Transverse colon (tissue), 4 donors: ENCODE measurements around the gene PDE4D. TPM values are rescaled to one million over a fixed set of nuclear protein-coding genes. Genes with fewer than 3 reads are reported as not detected.

ENCODE experiments used
- DNase-seq: peaks from one replicate; pipeline ENCODE4 v3.0.0-alpha.2; 2019
- H3K27ac ChIP-seq, 4 donors: fragments of 200-600 bp; sonication (generic); 2 replicates each; pipeline ENCODE4 v1.5.1; 2016 to 2018; ENCODE audit warnings: inconsistent platforms in 4 of 4
- H3K27me3 ChIP-seq: fragments of 200-600 bp; sonication (generic); 2 replicates; pipeline ENCODE4 v1.5.1; 2017; ENCODE audit warnings: inconsistent platforms
- H3K36me3 ChIP-seq, 4 donors: fragments of 200-600 bp; sonication (generic); 2 replicates each; pipeline ENCODE4 v1.5.1; 2017 to 2019; ENCODE audit warnings: inconsistent platforms in 4 of 4
- H3K4me1 ChIP-seq, 4 donors: fragments of 200-600 bp; sonication (generic); 2 replicates each; pipeline ENCODE4 v1.5.1; 2017 to 2020; ENCODE audit warnings: inconsistent platforms in 4 of 4
- H3K4me3 ChIP-seq, 4 donors: fragments of 200-600 bp; sonication (generic); 1 replicate in 1 of 4; 2 replicates in 3 of 4; pipeline versions ENCODE4 v1.5.1 to v1.6.1; 2017 to 2019; ENCODE audit warnings: inconsistent platforms in 4 of 4
- H3K9me3 ChIP-seq, 2 donors: fragments of 200-600 bp; sonication (generic); 2 replicates each; pipeline ENCODE4 v1.5.1; 2017 to 2019; ENCODE audit warnings: inconsistent platforms in 2 of 2
- CTCF ChIP-seq, 5 experiments: fragments of 200-600 bp in 3 of 5; fragments of 450-650 bp in 2 of 5; sonication (generic) in 3 of 5; IDR thresholded peaks; 1 replicate in 2 of 5; 2 replicates in 3 of 5; pipeline ENCODE4 v1.5.1; 2016 to 2017; ENCODE audit warnings: antibody characterized with exemption in 5 of 5, inconsistent platforms in 3 of 5, mild to moderate bottlenecking in 2 of 5, moderate library complexity in 1 of 5
- EP300 ChIP-seq: sonication (generic); formaldehyde crosslinking; IDR thresholded peaks from one replicate; pipeline ENCODE4 v1.6.1; 2017; ENCODE audit warnings: antibody characterized with exemption, low read depth
- POLR2A ChIP-seq: fragments of 450-650 bp; IDR thresholded peaks from one replicate; pipeline ENCODE4 v1.6.1; 2016; ENCODE audit warnings: antibody characterized with exemption, mild to moderate bottlenecking, moderate library complexity
- POLR2AphosphoS5 ChIP-seq, 3 donors: sonication (generic); formaldehyde crosslinking; IDR thresholded peaks; one replicate each; pipeline ENCODE4 v1.6.1; 2016; ENCODE audit warnings: antibody characterized with exemption in 3 of 3
- WGBS, 2 donors: methylation state at CpG; one replicate each; pipeline ENCODE4 v1.1.5; 2018; ENCODE audit warnings: low coverage in 1 of 2; 5-methylcytosine and 5-hydroxymethylcytosine counted together
- in situ Hi-C, 4 donors: fragments of 200-750 bp; cut with MboI; loops; one replicate each; pipeline versions ENCODE4 v1.15.0 to v1.15.1; 2017; ENCODE audit warnings: low sequenced_read_pairs in 3 of 4, low pct_ligation_motif_present in 1 of 4, low pct_unique_long_range_greater_than_20kb in 1 of 4
- intact Hi-C: fragments of 100-400 bp; cut with DNase I; formaldehyde crosslinking; loops from one replicate; pipeline ENCODE4 v1.15.1; 2023; ENCODE audit warnings: low total_unique reads
- total RNA-seq, 4 donors: library from RNA; depleted of rRNA; stranded (reverse); fragments of >200 nt; gene quantifications; one replicate each; pipeline ENCODE4 v1.1.0, GENCODE V29; 2016

Gene PDE4D
- total RNA-seq, 4 donors from 2014 or later, result 47.0 to 302 (median 73.6) TPM

GRCh38 chr5:59773294-59773693 is 120.2 kb downstream of the PDE4D start:
- intact Hi-C loops (no loop called here), in situ Hi-C loops (no loop called here)
- Histone ChIP-seq H3K27me3 (no peaks in the 10 kb centered on the region), H3K36me3 (no peaks in the 10 kb centered on the region), H3K4me3 (no peak overlapping the region), H3K4me1 (peaks cover 0 to 7% (median 0%) of the 10 kb centered on the region in 4 donors), H3K9me3 (no peaks in the 10 kb centered on the region), H3K27ac (no peak overlapping the region)
- no peak for DNase-seq
- no peak for TF ChIP-seq CTCF (IDR thresholded peaks at IDR 0.05)
- no peak for TF ChIP-seq POLR2A
- TF ChIP-seq EP300, result no peak
- TF ChIP-seq POLR2AphosphoS5 (IDR thresholded peaks at IDR 0.05), result no peak

- Histone ChIP-seq H3K9me3 (no peaks in the 10 kb centered on the region), H3K36me3 (no peaks in the 10 kb centered on the region), H3K4me1 (peaks cover 0 to 10% (median 0%) of the 10 kb centered on the region in 4 donors), H3K4me3 (no peak overlapping the region), H3K27me3 (no peaks in the 10 kb centered on the region), H3K27ac (no peak overlapping the region)
- 79 to 83% methylated on average over 2 of the region's 2 CpGs for WGBS, 2 donors
- TF ChIP-seq POLR2AphosphoS5 (IDR thresholded peaks at IDR 0.05), result no peak
- TF ChIP-seq CTCF (IDR thresholded peaks at IDR 0.05), result no peak
- TF ChIP-seq POLR2A, result no peak
- TF ChIP-seq EP300, result no peak
- no peak for DNase-seq
- in situ Hi-C loops (no loop called here), intact Hi-C loops (no loop called here)
Observed at GRCh38 chr5:59772757-59773156, 120.8 kb downstream of the PDE4D start.

GRCh38 chr5:59772206-59772605 is 121.3 kb downstream of the PDE4D start:
- H3K27me3 ChIP-seq, result no peaks in the 10 kb centered on the region
- intact Hi-C loops, result no loop called here
- TF ChIP-seq EP300 (no peak), POLR2A (no peak), CTCF (IDR thresholded peaks at IDR 0.05) (no peak), POLR2AphosphoS5 (IDR thresholded peaks at IDR 0.05) (no peak)
- peaks cover 0 to 15% (median 0%) of the 10 kb centered on the region in 4 donors for H3K4me1 ChIP-seq
- no peak overlapping the region for H3K27ac ChIP-seq
- no peak overlapping the region for H3K4me3 ChIP-seq
- no peaks in the 10 kb centered on the region for H3K9me3 ChIP-seq
- DNase-seq, result no peak
- WGBS, 2 donors, result 81 to 93% methylated on average over 2 of the region's 2 CpGs
- in situ Hi-C loops, result no loop called here
- H3K36me3 ChIP-seq, result no peaks in the 10 kb centered on the region

- no peak for DNase-seq
- Histone ChIP-seq H3K4me1 (peaks cover 0 to 15% (median 0%) of the 10 kb centered on the region in 4 donors), H3K27ac (no peak overlapping the region), H3K4me3 (no peak overlapping the region), H3K9me3 (no peaks in the 10 kb centered on the region), H3K27me3 (no peaks in the 10 kb centered on the region), H3K36me3 (no peaks in the 10 kb centered on the region)
- intact Hi-C loops, result no loop called here
- WGBS, 2 donors, result 88 to 92% methylated on average over 4 of the region's 4 CpGs
- in situ Hi-C loops, result no loop called here
- no peak for TF ChIP-seq POLR2A
- no peak for TF ChIP-seq EP300
- TF ChIP-seq POLR2AphosphoS5 (IDR thresholded peaks at IDR 0.05), result no peak
- TF ChIP-seq CTCF (IDR thresholded peaks at IDR 0.05), result no peak
Observed at GRCh38 chr5:59770953-59771352, 122.6 kb downstream of the PDE4D start.
